Measurements from ENCODE around the gene AMIGO1.

Gene AMIGO1, protein sequence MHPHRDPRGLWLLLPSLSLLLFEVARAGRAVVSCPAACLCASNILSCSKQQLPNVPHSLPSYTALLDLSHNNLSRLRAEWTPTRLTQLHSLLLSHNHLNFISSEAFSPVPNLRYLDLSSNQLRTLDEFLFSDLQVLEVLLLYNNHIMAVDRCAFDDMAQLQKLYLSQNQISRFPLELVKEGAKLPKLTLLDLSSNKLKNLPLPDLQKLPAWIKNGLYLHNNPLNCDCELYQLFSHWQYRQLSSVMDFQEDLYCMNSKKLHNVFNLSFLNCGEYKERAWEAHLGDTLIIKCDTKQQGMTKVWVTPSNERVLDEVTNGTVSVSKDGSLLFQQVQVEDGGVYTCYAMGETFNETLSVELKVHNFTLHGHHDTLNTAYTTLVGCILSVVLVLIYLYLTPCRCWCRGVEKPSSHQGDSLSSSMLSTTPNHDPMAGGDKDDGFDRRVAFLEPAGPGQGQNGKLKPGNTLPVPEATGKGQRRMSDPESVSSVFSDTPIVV

GRCh38 chr1:109509176-109510134 lies at the start of gene AMIGO1:
AMIGO1 (minus strand) TSS chr1:109509727; CDS start chr1:109508912, 815 bp downstream.
- Mint-ChIP-seq H3K9me3 (no peaks in the 10 kb centered on the region), H3K4me3 (peak within 1 kb of the TSS; percentile 88 to 89), H3K36me3 (no peaks in the 10 kb centered on the region), H3K27ac (peak within 1 kb of the TSS; percentile 59), H3K27me3 (peaks cover 21 to 41% of the 10 kb centered on the region in 2 donors), H3K4me1 (peaks cover 19 to 20% of the 10 kb centered on the region in 2 donors)
- no peak for DNase-seq
- peak; percentile 70 to 74 for ATAC-seq (replicated peaks)

DNA sequence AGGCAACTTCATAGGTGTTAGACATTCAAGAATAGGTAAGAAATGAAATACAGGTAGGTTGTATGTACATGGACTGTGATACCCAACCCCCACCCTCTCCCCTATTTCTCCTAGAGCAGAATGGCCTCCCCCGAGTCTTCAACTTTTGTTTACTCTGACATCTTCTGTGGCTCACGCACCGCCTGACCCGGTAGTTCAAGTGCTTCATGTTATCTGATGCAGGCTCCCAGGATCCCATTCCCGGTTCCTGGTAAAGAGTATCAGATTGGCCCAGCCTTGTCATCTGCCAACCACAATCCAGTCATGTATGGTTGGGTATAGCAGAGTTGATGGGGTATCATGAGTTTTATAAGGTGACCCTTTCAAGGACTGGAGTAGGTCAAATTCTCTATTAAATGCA lies 48.0 kb upstream of the AMIGO1 start:
- Mint-ChIP-seq H3K36me3 (peaks cover 15 to 16% of the 10 kb centered on the region in 2 donors), H3K9me3 (no peaks in the 10 kb centered on the region), H3K27ac (no peak overlapping the region), H3K27me3 (no peaks in the 10 kb centered on the region), H3K4me3 (no peak overlapping the region), H3K4me1 (peaks cover 36 to 83% of the 10 kb centered on the region in 2 donors)
- DNase-seq (no peak), ATAC-seq (replicated peaks) (no peak)

GRCh38 chr1:109556563-109556962 lies 47.0 kb upstream of the AMIGO1 start:
- no peak overlapping the region for H3K27ac Mint-ChIP-seq
- no peaks in the 10 kb centered on the region for H3K27me3 Mint-ChIP-seq
- H3K36me3 Mint-ChIP-seq, result peaks cover 15 to 16% of the 10 kb centered on the region in 2 donors
- H3K4me1 Mint-ChIP-seq, result peaks cover 36 to 73% of the 10 kb centered on the region in 2 donors
- ATAC-seq (replicated peaks) (no peak), DNase-seq (no peak)
- no peaks in the 10 kb centered on the region for H3K9me3 Mint-ChIP-seq
- H3K4me3 Mint-ChIP-seq, result no peak overlapping the region

- no peaks in the 10 kb centered on the region for H3K27me3 Mint-ChIP-seq
- ATAC-seq (replicated peaks) (peak; percentile 96 to 97), DNase-seq (peak; percentile 93)
- peak within 1 kb of the TSS; percentile 97 to 98 for H3K4me3 Mint-ChIP-seq
- H3K27ac Mint-ChIP-seq, result peak within 1 kb of the TSS; percentile 99
- no peaks in the 10 kb centered on the region for H3K9me3 Mint-ChIP-seq
- peaks cover 18 to 41% of the 10 kb centered on the region in 2 donors for H3K4me1 Mint-ChIP-seq
- peaks cover 3 to 4% of the 10 kb centered on the region in 2 donors for H3K36me3 Mint-ChIP-seq
Observed at GRCh38 chr1:109548321-109549267, 39.1 kb upstream of the AMIGO1 start, which contains the start of gene GNAI3. GNAI3 (plus strand) TSS chr1:109548615; CDS start chr1:109548721, 106 bp downstream.

DNA sequence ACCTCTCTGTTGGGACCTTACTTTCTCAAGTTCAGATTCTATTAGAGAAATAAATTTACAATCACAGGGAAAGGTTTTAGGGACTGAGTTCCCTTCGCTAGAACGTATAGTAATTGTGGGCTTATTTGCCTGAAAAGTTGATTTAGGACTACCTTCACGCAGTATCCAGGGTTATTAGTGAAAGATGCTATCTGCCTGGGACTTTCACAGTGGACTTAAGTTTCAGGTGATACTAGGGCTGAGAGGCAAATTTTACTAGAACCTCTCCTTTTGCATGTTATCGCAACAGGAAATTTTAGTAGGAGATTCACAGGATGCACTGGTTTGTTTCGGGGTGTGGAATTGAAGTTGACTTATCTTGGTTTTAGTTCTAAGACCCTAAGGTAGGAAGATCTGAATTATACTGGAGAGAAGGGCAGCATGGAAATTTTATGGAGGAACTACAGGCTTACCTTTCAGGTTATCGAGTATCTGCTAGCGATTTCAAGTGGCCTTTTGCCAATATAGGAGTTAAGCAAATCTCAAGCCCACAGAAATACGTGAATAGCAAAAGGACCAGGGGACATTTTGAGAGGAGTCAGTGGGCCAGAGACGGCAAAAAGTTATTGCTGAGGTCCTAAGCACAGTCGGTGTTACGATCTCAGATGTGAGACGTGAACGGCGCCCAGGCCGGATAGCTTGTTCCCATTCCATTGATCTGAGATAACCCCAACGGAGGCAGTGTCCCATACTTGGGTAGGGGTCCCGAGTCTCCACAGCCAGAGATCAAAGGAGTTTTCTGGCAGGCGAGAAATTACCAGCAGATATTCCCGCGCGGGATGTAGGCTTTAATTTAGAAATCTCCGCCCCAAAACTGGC lies 38.2 kb upstream of the AMIGO1 start:
- Mint-ChIP-seq H3K9me3 (no peaks in the 10 kb centered on the region), H3K4me3 (peak overlapping the region; percentile 97 to 98), H3K27me3 (no peaks in the 10 kb centered on the region), H3K27ac (peak overlapping the region; percentile 99), H3K36me3 (peaks cover 3 to 4% of the 10 kb centered on the region in 2 donors), H3K4me1 (peaks cover 18 to 39% of the 10 kb centered on the region in 2 donors)
- ATAC-seq (replicated peaks) (peak; percentile 23 to 31), DNase-seq (no peak)

DNA sequence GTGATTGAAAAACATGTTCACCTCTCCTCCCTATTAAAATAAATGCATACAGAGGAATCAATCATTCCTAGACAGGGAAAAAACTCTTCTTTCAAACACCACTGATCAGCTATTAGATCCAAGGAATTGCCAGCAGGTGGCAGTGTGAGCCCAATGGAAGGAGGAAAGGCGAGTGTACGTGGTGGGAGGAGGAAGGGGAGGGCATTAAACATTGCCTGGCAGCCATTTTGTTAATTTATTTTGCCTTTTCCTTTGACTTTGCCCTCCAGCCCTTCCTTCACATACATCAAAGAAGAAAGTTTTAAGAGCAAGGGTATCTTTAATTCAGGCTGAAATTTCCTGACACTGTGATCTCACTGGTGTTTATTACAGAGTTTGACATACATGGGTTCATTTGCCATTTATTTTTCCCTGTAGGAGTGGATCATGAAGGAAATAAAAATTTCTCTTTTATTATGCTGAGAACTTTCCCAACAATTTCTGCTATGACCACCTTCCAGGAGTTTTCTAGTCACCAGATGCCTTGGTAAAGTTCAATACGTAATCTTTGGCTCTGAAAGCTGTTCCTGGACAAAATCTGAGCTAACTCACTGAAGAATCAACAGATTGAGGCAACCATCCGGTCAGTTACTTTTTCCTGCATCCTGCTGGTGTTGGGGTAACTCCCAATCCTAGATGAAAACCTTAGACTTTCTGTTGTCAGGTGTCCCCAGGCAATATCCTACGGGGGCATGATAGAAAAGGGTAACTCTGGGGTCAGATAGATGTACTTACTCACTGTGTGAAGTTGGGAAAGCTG lies 37.0 kb upstream of the AMIGO1 start:
- ATAC-seq (replicated peaks) (peak; percentile 48 to 57), DNase-seq (peak; percentile 77)
- Mint-ChIP-seq H3K36me3 (peaks cover 3 to 4% of the 10 kb centered on the region in 2 donors), H3K4me1 (peaks cover 15 to 39% of the 10 kb centered on the region in 2 donors), H3K9me3 (no peaks in the 10 kb centered on the region), H3K4me3 (peak overlapping the region; percentile 65 to 97), H3K27me3 (no peaks in the 10 kb centered on the region), H3K27ac (peak overlapping the region; percentile 85)

- H3K9me3 Mint-ChIP-seq, result no peaks in the 10 kb centered on the region
Observed at GRCh38 chr1:109543988-109544735, 34.6 kb upstream of the AMIGO1 start.

DNA sequence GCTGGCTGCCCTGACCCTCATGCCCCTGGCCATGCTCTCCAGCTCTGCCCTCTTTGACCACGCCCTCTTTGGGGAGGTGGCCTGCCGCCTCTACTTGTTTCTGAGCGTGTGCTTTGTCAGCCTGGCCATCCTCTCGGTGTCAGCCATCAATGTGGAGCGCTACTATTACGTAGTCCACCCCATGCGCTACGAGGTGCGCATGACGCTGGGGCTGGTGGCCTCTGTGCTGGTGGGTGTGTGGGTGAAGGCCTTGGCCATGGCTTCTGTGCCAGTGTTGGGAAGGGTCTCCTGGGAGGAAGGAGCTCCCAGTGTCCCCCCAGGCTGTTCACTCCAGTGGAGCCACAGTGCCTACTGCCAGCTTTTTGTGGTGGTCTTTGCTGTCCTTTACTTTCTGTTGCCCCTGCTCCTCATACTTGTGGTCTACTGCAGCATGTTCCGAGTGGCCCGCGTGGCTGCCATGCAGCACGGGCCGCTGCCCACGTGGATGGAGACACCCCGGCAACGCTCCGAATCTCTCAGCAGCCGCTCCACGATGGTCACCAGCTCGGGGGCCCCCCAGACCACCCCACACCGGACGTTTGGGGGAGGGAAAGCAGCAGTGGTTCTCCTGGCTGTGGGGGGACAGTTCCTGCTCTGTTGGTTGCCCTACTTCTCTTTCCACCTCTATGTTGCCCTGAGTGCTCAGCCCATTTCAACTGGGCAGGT lies 33.9 kb upstream of the AMIGO1 start:
- Mint-ChIP-seq H3K9me3 (no peaks in the 10 kb centered on the region), H3K4me1 (peaks cover 7 to 19% of the 10 kb centered on the region in 2 donors), H3K27me3 (no peaks in the 10 kb centered on the region), H3K36me3 (peaks cover 1 to 2% of the 10 kb centered on the region in 2 donors), H3K4me3 (no peak overlapping the region), H3K27ac (no peak overlapping the region)
- DNase-seq (no peak), ATAC-seq (replicated peaks) (no peak)

More at GRCh38 chr1:109543988-109544735, 34.6 kb upstream of the AMIGO1 start:
- Mint-ChIP-seq H3K27ac (no peak overlapping the region), H3K4me1 (peaks cover 10 to 22% of the 10 kb centered on the region in 2 donors), H3K4me3 (no peak overlapping the region), H3K27me3 (no peaks in the 10 kb centered on the region), H3K36me3 (peaks cover 3 to 4% of the 10 kb centered on the region in 2 donors)
- ATAC-seq (replicated peaks) (no peak), DNase-seq (no peak)

DNA sequence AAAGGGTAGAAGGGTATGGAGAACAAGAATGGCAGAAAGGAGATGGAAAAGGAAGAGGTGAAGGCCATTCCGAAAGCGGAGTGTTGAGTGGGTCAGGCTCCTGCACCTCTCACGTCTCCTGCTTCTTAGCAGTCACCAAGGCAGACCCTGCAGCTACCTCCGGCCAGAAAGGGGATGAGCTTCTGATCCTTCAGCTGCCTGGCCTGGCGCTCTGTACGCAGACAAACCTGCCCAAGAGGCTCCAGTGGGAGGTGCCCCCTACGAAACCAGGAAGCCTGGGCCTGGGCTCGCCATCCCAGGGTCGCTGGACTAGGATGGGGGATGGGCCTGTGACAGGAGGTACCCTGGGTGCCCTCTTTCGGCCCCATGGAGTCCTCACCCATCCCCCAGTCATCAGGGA lies 33.1 kb upstream of the AMIGO1 start:
- H3K9me3 Mint-ChIP-seq, result no peaks in the 10 kb centered on the region
- no peaks in the 10 kb centered on the region for H3K27me3 Mint-ChIP-seq
- no peaks in the 10 kb centered on the region for H3K36me3 Mint-ChIP-seq
- H3K4me3 Mint-ChIP-seq, result no peak overlapping the region
- H3K27ac Mint-ChIP-seq, result no peak overlapping the region
- H3K4me1 Mint-ChIP-seq, result peaks cover 7 to 17% of the 10 kb centered on the region in 2 donors
- ATAC-seq (replicated peaks) (no peak), DNase-seq (no peak)

GRCh38 chr1:109541102-109541501 lies 31.6 kb upstream of the AMIGO1 start:
- no peak for ATAC-seq (replicated peaks)
- Mint-ChIP-seq H3K4me1 (peaks cover 2% of the 10 kb centered on the region in 2 donors), H3K9me3 (no peaks in the 10 kb centered on the region), H3K27ac (no peak overlapping the region), H3K4me3 (no peak overlapping the region), H3K27me3 (no peaks in the 10 kb centered on the region), H3K36me3 (no peaks in the 10 kb centered on the region)
- no peak for DNase-seq

DNA sequence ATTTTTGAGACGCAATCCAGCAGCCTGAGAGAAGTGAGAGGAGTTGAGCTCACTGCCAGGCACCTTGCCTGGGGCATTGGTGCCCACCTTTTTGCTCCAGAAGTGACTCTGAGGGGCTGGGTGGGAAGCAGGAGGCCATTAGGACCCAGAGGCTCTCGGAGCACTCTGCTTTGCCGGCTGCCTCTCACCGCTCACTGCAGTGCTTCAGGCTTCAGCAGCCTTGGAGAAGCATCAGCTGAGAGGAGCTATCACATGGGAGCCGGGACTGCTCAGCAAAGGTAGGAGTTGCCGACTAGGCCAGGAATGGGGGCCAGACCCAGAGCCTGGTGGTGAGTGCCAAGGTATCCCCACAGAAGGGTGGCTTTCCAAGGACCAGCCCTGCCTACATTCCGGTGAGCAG lies 30.1 kb upstream of the AMIGO1 start, which contains the start of gene GPR61:
Gene GPR61, plus strand, starts transcription at position 197 of the 400 bp plus-strand sequence. CDS start 3,151 bp downstream, outside the sequence.
- no peaks in the 10 kb centered on the region for H3K4me1 Mint-ChIP-seq
- DNase-seq, result no peak
- H3K27me3 Mint-ChIP-seq, result no peaks in the 10 kb centered on the region
- H3K27ac Mint-ChIP-seq, result no peak within 1 kb of the TSS
- no peak within 1 kb of the TSS for H3K4me3 Mint-ChIP-seq
- ATAC-seq (replicated peaks), result no peak
- H3K9me3 Mint-ChIP-seq, result no peaks in the 10 kb centered on the region
- no peaks in the 10 kb centered on the region for H3K36me3 Mint-ChIP-seq
